RWPE1 (cell line): ENCODE data around the gene ADAMTS17.
A peak's percentile ranks its signal among the peaks of the same experiment; 100 is the strongest.
"Not testable (repeated sequence)": the region's sequence is repeated elsewhere in the genome, so short reads cannot be mapped to it uniquely, and the experiment has no call there.

ENCODE experiments used
- CTCF ChIA-PET: fragments of 350-600 bp; sonication (Branson Sonifier 250); formaldehyde crosslinking; extraction: SDS; loops from one replicate; lab custom pipeline; 2021; lab: Yijun Ruan, JAX
- POLR2A ChIA-PET: fragments of 400-600 bp; formaldehyde crosslinking; extraction: SDS; loops from one replicate; lab custom pipeline; 2020; ENCODE audit warnings: antibody characterized with exemption; ENCODE audit not compliant: low non-redundant PET; lab: Yijun Ruan, JAX
- DNase-seq: peaks from one replicate; pipeline ENCODE4 v3.0.0; 2012; ENCODE audit warnings: low spot score
- H3K27ac ChIP-seq: fragments of 450-650 bp; 2 replicates; pipeline ENCODE4 v1.5.1; 2017
- CTCF ChIP-seq: fragments of 450-650 bp; conservative IDR thresholded peaks from 2 replicates; pipeline ENCODE4 v1.5.1; 2017; ENCODE audit warnings: low read depth, mild to moderate bottlenecking

The ADAMTS17 gene

GRCh38 chr15:100340721-100341238 is 995 bp downstream of the ADAMTS17 start:
- no peak overlapping the region for H3K27ac ChIP-seq
- POLR2A ChIA-PET, result no interaction called here
- TF ChIP-seq CTCF, result no peak
- DNase-seq, result peak; percentile 13
- CTCF ChIA-PET, result interaction anchor here (0.5 to 0.6 kb wide), 4 partner anchors 19 to 600 kb away, joined by 3 to 4 read pairs (median 4); no protein-coding TSS in a partner anchor

GRCh38 chr15:100339999-100340398 is 1.8 kb downstream of the ADAMTS17 start:
- no peak for TF ChIP-seq CTCF
- H3K27ac ChIP-seq, result no peak overlapping the region; the same call in 1 of the 2 replicates
- ChIA-PET CTCF (interaction anchor here (0.6 to 1.9 kb wide), 2 partner anchors 10 to 18 kb away, joined by 3 to 23 read pairs; no protein-coding TSS in a partner anchor), POLR2A (no interaction called here)
- no peak for DNase-seq

- H3K27ac ChIP-seq, POLR2A ChIA-PET, DNase-seq: not testable (repeated sequence)
- CTCF ChIA-PET, result interaction anchor here (0.5 to 1.9 kb wide), 18 partner anchors 10 to 578 kb away, joined by 3 to 23 read pairs (median 4); partner anchors contain the start of gene LINS1
These were observed 2.3 kb downstream of the ADAMTS17 start for GRCh38 chr15:100339451-100339850.

- no peak overlapping the region; the same call in 1 of the 2 replicates for H3K27ac ChIP-seq
- CTCF ChIA-PET, result interaction anchor here (0.5 to 1.9 kb wide), 23 partner anchors 11 to 578 kb away, joined by 3 to 23 read pairs (median 3); partner anchors contain the start of gene LINS1
- peak; percentile 52 for DNase-seq
- POLR2A ChIA-PET, result no interaction called here
- TF ChIP-seq CTCF, result peak; percentile 67
These were observed 2.8 kb downstream of the ADAMTS17 start for GRCh38 chr15:100338971-100339444.

- POLR2A ChIA-PET, result no interaction called here
These were observed 3.5 kb downstream of the ADAMTS17 start for GRCh38 chr15:100338247-100338646.

GRCh38 chr15:100337096-100338044 is 4.4 kb downstream of the ADAMTS17 start:
- no peak overlapping the region for H3K27ac ChIP-seq
- ChIA-PET CTCF (interaction anchor here (0.5 to 1.4 kb wide), 3 partner anchors 227 to 409 kb away, joined by 3 to 6 read pairs (median 3); no protein-coding TSS in a partner anchor), POLR2A (no interaction called here)
- DNase-seq, result no peak
- TF ChIP-seq CTCF, result no peak

More at GRCh38 chr15:100338247-100338646, 3.5 kb downstream of the ADAMTS17 start:
- TF ChIP-seq CTCF, result no peak
- no peak for DNase-seq
- CTCF ChIA-PET, result interaction anchor here (0.6 to 1.9 kb wide), 15 partner anchors 11 to 410 kb away, joined by 3 to 23 read pairs (median 4); partner anchors contain the start of gene LINS1
- no peak overlapping the region for H3K27ac ChIP-seq
